Gastroesophageal sphincter (tissue), 3 donors: ENCODE data around the gene FBF1.
"Not testable (repeated sequence)": the region's sequence is repeated elsewhere in the genome, so short reads cannot be mapped to it uniquely, and the experiment has no call there.

Experiments used
- EP300 ChIP-seq: sonication (generic); formaldehyde crosslinking; IDR thresholded peaks from one replicate; pipeline ENCODE4 v1.6.1; 2017; ENCODE audit warnings: antibody characterized with exemption, mild to moderate bottlenecking
- POLR2A ChIP-seq, 2 donors: fragments of 450-650 bp; IDR thresholded peaks; one replicate each; pipeline ENCODE4 v1.6.1; 2017; ENCODE audit warnings: antibody characterized with exemption in 2 of 2, mild to moderate bottlenecking in 2 of 2, moderate library complexity in 1 of 2
- TF ChIP-seq, protein P1 (sequence below), 4 experiments: fragments of 200-600 bp in 2 of 4; fragments of 450-650 bp in 2 of 4; sonication (generic) in 1 of 4; IDR thresholded peaks; one replicate each; pipeline ENCODE4 v1.5.1; 2017 to 2019; ENCODE audit warnings: antibody characterized with exemption in 4 of 4, mild to moderate bottlenecking in 2 of 4, moderate library complexity in 2 of 4

DNA sequence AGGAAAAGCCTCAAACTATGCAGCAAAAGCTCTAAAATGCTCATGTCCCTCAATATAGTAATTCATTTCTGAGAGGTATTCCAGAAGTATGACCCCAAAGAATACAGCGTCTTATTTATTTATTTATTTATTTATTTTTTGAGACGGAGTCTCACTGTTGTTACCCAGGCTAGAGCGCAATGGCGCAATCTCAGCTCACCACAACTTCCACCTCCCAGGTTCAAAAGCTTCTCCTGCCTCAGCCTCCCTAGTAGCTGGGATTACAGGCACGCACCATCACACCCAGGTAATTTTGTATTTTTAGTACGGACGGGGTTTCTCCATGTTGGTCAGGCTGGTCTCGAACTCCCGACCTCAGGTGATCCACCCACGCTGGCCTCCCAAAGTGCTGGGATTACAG, 28.2 kb upstream of the FBF1 start:
- TF ChIP-seq POLR2A (IDR thresholded peaks at IDR 0.05); EP300: not testable (repeated sequence)
- TF ChIP-seq, protein P1, sequence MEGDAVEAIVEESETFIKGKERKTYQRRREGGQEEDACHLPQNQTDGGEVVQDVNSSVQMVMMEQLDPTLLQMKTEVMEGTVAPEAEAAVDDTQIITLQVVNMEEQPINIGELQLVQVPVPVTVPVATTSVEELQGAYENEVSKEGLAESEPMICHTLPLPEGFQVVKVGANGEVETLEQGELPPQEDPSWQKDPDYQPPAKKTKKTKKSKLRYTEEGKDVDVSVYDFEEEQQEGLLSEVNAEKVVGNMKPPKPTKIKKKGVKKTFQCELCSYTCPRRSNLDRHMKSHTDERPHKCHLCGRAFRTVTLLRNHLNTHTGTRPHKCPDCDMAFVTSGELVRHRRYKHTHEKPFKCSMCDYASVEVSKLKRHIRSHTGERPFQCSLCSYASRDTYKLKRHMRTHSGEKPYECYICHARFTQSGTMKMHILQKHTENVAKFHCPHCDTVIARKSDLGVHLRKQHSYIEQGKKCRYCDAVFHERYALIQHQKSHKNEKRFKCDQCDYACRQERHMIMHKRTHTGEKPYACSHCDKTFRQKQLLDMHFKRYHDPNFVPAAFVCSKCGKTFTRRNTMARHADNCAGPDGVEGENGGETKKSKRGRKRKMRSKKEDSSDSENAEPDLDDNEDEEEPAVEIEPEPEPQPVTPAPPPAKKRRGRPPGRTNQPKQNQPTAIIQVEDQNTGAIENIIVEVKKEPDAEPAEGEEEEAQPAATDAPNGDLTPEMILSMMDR (IDR thresholded peaks at IDR 0.05), result not testable (repeated sequence)
